ENCODE data around the gene ARSB.

- no peak for TF ChIP-seq CTCF (conservative IDR thresholded peaks at IDR 0.05; ENCODE audit: low read length)
- TF ChIP-seq EZH2phosphoT487 (IDR thresholded peaks at IDR 0.05; ENCODE audit: borderline replicate concordance): no peak
Measured at GRCh38 chr5:78983601-78984438, 1.3 kb downstream of the ARSB start.
